NCI-H345 (cell line): ENCODE results near the gene KRT35.

ENCODE experiments used
- DNase-seq: peaks from one replicate; lab custom pipeline; 2025; lab: John Stamatoyannopoulos, UW

The KRT35 gene

DNA sequence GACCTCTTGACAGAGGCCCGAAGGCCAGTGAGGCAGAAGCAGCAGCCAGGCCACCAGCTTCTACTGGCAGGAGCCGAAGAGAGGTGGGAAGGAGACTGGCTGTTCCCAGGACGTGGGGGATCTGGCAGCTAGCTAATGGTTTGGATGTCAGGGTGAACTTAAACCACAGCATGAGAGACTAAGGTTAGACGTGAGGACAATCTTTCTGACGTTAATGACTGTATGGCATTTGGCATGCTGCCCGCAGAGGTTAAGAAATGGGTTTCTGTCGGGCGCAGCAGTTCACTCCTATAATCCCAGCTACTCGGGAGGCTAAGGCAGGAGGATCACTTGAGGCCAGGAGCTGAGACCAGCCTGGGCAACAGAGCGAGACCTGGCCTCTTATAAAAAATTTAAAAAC lies 30.8 kb upstream of the KRT35 start:
- no peak for DNase-seq

- no peak for DNase-seq
Measured at GRCh38 chr17:41511116-41511515, 30.2 kb upstream of the KRT35 start.

DNA sequence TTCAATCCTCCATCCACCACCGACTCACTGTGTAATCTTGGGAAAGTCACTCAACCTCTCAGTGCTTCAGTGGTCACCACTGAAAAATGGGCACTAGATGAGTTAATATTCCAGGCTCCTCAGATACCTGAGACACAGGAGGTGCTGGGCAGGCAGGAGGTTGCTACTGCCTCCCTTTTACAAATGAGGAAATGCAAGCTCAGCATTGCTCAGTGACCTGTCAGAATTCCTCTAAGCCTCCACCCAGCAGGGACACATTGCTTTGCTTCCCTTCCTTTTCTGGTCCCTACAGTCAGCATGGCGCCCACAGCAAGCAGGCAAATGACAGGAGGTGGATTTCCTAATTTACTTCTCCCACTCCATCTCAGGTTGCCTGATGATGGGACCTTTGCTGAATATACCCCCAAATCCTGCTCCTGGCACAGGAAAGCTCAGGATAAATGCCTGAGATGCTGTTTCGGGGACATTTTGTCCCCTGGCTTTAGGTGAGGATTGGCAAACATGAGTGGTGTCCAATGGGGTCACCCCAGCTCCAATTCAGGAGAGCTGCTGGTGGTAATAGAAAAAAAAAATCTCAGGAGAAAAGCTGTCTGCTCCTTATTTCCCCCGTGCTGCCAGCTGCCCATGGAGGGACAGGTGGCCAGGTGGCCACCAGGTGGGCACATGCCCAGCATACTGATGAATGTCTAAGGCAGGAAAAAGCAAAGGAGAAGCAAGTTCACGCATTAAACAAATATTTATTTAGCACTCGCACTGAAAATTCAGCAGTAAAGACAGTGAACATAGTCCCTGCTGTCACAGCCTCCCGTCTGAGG lies 29.5 kb upstream of the KRT35 start:
- no peak for DNase-seq

- DNase-seq = no peak
Measured at GRCh38 chr17:41507315-41507880, 26.4 kb upstream of the KRT35 start.

GRCh38 chr17:41505809-41506767 lies 25.1 kb upstream of the KRT35 start:
- no peak for DNase-seq

GRCh38 chr17:41505007-41505808 lies 24.3 kb upstream of the KRT35 start, which contains the start of gene KRT13:
KRT13 (minus strand) TSS chr17:41505612; CDS start chr17:41505550, 62 bp downstream.
- DNase-seq = no peak

- DNase-seq = peak; percentile 17
Measured at GRCh38 chr17:41504246-41504977, 23.5 kb upstream of the KRT35 start.

- no peak for DNase-seq
Measured at GRCh38 chr17:41503202-41503601, 22.3 kb upstream of the KRT35 start.

GRCh38 chr17:41500131-41500911 lies 19.4 kb upstream of the KRT35 start:
- no peak for DNase-seq

- no peak for DNase-seq
Measured at GRCh38 chr17:41499714-41500113, 18.8 kb upstream of the KRT35 start.

DNA sequence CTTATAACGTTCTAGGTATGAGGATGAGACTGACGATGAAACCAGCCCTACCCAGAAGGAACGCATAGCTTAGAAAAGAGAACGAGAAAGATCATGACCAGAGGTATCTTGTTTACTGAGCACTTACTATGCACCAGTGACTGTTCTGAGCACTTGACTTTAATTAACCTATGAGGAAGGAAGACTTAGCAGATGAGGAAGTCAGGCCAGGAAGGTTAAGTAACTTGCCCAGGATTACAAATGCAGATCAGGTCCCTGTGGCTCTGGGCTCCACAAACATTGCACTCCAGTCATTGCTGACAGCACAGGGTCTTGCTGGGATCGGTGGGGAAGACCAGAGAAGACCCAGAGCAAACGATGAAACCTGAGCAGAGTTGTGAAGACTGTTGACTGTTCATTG lies 17.3 kb upstream of the KRT35 start:
- DNase-seq = no peak

DNA sequence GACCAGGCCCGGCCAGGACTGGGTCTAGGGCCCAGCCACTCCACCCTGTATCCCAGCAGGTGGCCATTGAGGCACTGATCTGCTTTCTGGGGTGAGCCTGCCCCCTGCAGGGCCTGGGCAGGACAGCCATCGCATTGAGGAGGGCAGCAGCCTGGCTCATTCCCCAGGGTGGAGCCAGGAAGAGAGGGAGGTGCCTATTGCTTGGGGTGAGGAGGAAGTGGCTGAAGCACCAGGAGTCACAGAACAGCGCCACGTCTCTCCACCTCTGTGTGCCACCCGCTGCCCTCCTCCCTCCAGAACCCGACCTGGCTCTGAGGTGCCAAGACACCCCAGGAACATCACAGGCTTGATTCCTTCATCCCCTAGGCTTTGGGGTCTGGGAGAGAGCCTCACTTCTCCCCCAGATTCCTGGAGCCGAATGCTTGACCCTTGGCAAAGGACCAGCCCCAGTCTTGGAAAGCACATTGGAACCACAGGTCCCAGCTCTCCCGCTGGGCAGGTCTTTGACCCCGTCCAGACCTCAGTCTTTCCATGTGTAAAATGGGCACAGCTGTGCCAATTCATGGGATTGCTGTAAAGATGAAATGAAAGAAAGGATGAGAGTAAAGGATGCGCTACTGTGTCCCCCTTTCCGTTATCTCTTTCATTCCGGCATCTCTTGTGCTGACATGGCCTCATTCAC lies 16.0 kb upstream of the KRT35 start:
- peak; percentile 40 for DNase-seq

GRCh38 chr17:41494524-41494923 lies 13.6 kb upstream of the KRT35 start:
- no peak for DNase-seq

DNA sequence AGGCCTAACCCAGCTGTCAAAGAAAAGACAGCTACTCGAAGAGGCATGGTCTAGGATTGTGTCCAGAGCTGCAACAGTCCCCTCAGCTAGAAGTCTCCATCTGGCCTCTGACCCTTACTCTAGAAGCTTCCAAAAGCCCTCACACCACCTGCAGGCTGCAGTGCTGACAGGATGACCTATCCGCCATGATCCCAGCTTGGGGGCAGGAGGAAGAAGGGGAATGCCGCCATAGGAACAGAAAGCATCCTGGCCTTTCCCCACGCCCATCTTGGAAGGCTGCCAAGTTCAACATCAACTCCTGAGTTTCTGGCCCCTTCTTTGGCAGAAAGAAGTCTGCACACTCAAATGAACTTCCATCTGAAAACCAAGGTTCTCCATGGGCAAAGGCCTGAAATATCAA lies 11.8 kb upstream of the KRT35 start:
- peak; percentile 78 for DNase-seq

- no peak for DNase-seq
Measured at GRCh38 chr17:41492351-41492750, 11.4 kb upstream of the KRT35 start.

- DNase-seq = no peak
Measured at GRCh38 chr17:41491476-41491875, 10.5 kb upstream of the KRT35 start.

DNA sequence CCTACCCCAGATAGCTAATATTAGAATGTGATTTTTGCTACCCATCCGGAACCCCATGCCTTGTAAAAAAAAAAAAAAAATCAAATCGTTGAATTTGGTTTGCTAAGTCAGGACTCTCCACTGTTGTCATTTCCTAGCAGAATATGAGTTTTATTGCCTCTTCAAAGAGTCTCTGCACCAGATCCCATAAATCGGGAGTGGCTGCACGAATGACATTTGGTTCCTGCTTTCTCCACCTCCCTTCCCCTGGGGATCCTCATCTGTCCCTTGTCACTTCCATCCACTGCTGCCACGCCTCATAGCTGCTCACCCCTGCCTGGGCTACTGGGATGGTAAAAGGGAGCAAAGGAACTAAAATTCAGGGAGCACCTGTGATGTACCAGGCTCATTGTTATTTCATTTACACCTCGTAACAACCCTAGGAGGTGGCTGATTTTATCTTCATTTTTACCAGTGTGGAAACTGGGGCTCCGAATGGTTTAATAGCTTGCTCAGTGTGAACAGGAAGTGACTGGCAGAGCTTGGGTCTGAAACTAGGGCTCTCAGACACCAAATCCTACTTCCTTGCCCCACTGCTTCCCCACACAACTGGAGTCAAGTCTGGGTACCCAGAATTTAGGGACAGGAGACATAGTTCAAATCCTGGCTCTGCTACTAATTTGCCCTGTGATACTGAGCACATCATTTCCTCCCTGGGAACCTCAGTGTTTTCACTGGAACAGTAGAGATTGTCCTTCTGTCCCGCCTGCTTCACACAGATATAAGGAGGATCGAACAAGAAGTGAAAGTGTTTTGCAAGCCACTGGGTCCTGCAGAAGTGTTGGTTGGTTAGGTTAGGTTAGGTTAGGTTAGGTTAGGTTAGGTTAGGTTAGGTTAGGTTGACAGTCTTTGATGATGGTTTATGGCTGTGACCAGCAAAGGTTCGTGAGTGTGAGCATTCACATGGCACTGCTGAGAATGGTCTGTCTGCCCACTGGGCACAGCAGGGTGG lies 9.3 kb upstream of the KRT35 start:
- no peak for DNase-seq

DNA sequence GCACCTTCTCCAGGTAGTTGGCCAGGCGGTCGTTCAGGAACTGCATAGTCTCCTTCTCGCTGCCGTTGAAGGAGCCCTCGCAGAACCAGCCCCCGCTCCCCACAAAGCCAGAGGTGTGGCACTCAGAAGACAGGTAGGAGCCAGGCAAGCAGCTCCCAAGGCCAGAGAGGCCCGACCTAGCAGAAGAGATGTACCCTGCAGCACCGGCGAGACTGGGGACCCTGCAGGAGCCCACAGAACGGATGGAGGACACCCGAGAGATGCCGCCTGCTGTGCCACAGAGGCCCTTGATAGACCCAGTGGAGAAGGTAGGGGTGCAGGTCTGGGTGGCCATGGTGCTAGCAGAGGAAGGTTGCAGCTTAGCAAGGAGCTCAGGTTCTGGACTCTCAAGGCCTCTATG lies 8.6 kb upstream of the KRT35 start, which contains the start of gene KRT36:
TSS of gene KRT36 (minus strand) at position 380 of the 400 bp plus-strand sequence. CDS start at position 334, 46 bp downstream.
- no peak for DNase-seq
